HG02623 (cell line): ENCODE measurements around the gene BANP.
"Not testable (repeated sequence)": the region's sequence is repeated elsewhere in the genome, so short reads cannot be mapped to it uniquely, and the experiment has no call there.

ENCODE experiments used
- ATAC-seq: cut with Tn5 transposase; IDR thresholded peaks from one replicate; pipeline ENCODE4 v1.9.1; 2021; ENCODE audit warnings: moderate library complexity; ENCODE audit not compliant: unreplicated experiment

The BANP gene

DNA sequence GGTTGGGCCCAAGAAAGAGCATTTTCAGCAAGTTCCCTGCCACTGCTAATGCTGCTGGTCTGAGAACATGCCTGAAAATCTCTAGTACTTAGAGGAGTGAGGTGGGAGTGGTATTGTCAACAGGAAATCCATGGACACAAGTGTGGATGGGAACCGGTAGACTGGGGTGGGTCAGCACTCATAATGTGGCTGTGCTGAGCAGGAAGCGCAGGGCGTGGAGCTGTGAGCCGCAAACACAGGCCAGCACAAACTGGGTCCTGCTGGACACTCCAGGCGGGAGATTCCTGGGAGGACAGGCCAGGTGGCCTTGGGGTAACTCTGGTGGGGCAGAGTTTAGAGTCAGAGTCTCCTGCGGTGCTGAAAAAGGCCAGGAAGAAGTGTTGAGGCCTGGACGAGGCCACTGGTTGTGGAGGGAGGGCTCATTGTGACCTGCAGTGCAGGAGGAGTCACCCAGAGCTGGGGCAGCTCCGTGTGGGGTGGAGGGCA lies 62.6 kb downstream of the BANP start:
- ATAC-seq: no peak

DNA sequence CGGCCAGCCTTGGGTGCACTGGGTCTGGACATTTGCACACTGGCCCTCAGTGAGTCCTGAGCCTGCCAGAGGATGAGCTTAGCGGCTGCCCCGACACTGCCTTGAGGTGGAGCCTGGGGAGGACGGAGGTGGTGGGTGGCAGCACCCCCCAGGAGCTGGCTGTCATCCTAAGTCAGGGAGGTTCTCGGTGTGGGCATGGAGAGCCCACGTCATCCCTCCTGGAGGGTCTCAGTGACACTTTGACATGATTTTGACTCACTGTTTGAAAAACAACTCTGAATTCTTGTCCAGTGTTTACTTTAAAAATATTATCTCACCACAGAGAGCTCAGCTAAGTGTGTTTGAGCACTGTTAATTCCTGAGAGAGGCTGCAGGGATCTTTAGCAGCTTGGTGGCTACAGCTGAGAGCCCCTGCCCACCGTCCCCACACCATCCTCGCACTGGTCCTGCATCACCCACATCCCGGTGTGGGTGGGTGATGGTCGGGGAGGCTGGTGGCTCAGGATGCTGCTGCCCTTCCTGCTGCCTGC lies 63.1 kb downstream of the BANP start:
- no peak for ATAC-seq

DNA sequence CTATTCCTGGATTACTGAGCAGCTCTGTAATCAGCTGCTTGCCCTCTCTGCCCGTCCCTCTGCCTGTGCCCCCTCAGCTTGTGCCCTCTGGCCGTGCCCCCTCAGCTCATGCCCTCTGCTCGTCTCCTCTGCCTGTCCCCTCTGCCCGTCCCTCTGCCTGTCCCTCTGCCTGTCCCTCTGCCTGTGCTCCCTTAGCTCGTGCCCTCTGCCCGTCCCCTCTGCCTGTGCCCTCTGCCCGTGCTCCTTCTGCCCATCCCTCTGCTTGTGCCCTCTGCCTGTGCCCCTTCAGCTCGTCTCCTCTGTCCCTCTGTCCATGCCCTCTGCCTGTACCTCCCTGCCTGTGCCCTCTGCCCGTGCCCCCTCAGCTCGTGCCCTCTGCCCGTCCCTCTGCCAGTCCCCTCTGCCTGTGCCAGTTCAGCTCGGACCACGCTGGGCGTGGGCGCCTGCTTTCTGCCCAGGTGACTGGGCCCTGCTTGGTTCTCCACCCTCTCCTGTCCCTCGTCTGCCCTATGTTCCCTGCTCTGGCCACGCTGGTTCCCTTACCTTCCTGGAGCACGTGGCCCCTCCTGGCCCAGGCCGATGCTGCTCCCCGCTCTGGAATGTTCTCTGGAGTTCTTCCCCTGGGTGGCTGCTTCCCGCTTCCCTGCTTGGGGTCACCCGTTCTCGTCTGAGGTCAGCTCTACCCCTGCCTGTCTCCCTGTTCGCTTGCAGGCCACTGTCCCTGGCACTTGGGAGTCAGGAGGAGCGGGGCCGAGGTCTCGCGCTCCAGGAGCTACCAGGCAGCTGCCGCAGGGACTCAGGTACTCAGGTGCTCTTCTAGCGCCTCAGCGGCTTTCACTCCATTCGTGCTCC lies 63.9 kb downstream of the BANP start:
- no peak for ATAC-seq

DNA sequence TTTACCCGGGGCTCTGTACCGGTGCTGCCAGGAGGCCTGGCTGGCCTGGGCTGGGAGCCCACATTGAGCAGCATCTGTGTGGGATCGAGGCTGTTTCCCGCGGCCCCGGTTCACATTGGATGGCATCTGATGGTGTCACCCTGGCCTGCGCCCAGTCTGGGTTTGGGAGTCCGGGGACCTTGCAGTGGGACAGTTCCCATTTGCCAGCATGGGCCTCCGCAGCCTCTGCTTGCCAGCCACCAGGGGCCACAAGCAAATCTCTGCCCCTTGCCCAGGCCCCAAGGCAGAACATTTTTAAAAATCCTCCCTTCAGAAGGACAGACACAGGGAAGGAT lies 64.5 kb downstream of the BANP start:
- ATAC-seq: no peak

DNA sequence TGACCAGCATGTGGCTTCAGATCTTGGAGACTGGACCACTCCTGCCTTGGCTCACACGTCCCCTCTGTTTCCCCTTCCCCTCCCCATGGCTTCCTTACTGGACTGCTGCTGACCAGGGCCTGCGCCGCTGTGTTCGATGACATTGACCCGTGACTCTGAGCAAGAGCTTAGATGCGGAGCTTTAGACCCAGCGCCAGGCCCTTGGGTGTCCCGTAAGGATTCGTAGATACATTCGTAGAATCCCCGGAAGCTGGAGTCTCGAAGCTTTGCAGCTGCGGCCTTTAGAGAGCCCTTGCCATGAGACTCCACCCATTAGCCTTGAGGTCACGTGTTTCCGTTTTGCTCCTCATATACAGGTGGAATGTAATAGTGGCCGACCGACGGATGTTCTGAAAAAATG lies 65.2 kb downstream of the BANP start:
- not testable (repeated sequence) for ATAC-seq

DNA sequence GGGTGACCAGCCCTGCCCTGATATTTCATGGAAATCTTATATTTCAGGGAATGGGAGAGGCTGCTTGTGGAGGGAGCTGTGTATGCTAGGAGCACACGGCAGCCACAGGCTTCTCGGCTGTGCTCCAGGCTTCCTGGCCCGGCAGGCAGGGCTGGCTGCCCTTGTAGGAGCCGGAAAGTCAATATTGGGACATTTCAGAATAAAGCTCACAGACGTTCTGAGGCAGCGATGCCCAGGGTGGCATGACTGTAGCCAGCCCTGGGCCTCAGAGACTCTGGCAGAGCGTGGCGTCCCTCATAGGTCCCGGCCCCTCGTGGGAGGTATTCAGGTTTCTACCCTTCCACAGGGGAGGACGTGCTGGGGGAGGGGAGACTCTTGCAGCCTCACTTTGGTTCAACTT lies 65.7 kb downstream of the BANP start:
- no peak for ATAC-seq

DNA sequence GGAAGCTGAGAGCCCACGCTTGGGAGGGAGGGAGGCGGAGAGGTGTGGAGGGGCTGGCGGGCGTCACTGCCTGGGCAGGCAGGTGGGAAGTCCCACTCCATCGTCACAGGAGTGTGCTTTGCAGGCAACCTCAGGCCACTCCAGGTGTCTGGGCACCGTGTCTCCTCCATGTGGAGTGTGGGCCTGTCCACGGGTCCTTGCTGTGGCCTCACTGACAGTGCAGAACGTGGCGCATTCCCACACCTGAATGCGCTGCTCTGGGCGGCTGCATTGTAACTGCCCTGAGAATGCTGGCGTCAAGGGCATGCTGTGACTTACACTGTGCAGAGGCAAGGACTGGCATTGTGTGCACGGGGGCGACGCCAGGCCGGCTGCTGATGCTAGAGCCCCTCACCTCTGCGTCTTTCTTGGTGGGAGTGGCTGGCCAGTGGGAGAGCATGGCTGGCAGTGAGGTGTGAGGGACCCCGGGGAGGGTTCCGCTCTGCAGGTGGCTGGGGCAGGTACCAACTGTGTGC lies 66.4 kb downstream of the BANP start:
- no peak for ATAC-seq

DNA sequence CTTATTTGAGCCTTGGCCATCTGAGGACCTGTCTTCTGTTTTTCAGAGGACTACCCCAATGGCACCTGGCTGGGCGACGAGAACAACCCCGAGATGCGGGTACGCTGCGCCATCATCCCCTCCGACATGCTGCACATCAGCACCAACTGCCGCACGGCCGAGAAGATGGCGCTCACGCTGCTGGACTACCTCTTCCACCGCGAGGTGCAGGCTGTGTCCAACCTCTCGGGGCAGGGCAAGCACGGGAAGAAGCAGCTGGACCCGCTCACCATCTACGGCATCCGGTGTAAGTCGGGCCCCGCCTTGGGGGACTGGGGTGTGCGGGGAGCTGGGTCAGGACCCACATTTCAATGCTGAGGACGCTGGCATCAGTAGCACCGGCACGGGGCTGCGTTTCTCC lies 67.1 kb downstream of the BANP start:
- ATAC-seq: not testable (repeated sequence)

DNA sequence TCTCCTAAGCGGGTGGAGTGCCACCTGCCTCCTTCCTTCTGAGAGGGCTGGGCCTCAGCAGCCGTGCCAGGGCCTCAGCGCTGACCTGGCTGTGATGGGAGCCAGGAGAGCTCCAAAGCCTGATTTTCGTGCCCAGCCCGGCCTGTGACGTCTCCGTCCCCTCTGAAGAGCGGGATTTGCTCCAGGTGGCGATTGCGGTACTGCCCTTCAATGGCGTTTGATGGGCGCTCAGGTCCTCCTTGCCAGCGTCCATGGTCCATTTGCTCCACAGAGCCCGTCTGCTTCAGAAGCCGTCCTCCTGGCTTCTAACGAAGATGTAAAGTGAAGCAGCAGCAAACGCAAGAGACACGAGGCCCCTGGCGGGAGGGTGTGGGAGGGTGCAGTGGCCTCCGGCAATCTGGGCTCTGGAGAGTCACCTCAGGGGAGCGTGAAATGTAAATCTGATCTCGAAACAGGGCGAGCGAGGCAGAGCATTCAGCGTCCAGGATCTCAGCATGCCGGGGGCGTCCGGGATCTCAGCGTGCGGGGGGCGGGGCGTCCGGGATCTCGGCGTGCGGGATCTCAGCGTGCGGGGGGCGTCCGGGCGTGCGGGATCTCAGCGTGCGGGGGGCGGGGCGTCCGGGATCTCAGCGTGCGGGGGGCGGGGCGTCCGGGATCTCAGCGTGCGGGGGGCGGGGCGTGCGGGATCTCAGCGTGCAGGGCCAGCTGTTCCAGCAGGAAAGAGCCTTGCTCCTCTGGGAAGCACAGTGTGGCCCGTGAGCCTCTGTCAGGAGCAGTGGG lies 68.0 kb downstream of the BANP start:
- ATAC-seq: not testable (repeated sequence)

DNA sequence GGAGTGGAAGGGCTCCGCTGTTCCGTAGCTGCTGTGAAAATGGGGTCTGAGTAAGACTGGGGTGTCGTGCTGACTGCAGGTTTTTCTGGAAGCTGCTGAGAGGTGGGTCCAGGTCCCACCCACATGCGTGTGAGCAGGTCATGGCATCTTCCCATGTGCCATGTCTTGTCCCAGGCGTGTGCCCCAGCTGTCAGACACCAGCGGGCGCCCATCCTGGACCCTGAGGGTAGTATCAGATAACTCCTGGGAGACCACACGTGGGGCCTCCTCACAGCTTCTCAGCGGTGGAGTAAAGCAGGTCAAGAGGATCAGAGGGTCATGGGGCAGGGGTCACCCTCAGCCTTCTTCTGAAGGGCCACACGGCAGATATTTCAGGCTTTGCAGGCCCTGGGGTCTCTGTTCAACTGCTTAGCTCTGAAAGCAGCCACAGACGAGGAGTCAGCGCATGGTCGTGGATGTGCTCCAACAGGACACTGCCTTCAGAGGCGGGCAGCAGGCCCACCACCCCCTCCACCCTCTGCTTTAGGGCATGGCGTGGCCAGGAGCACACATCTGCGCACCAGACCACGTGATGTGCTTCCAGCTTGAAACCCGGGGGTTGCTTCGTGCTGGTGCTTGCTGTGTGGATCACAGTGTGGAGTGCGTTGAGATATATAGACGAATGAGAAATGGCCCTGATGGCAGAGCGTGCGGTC lies 68.7 kb downstream of the BANP start:
- no peak for ATAC-seq

DNA sequence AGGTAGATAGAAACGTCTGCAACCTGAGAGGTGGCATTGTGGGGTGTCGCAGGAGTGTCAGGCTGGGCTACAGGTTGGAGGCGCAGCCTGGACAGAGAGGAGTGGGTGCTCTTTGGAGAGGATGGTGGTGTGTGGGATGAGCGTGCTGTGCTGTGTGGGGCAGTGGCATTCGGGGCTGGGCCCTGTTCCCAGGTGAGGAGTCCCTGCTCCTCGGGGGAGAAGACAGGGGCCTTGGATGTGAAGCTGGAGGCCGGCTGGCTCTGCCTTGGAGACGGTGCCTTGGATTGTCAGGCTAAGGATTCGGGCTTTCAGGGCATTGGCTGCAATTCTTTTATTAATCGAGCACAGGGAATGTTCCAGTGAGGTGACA lies 69.3 kb downstream of the BANP start:
- ATAC-seq: no peak

DNA sequence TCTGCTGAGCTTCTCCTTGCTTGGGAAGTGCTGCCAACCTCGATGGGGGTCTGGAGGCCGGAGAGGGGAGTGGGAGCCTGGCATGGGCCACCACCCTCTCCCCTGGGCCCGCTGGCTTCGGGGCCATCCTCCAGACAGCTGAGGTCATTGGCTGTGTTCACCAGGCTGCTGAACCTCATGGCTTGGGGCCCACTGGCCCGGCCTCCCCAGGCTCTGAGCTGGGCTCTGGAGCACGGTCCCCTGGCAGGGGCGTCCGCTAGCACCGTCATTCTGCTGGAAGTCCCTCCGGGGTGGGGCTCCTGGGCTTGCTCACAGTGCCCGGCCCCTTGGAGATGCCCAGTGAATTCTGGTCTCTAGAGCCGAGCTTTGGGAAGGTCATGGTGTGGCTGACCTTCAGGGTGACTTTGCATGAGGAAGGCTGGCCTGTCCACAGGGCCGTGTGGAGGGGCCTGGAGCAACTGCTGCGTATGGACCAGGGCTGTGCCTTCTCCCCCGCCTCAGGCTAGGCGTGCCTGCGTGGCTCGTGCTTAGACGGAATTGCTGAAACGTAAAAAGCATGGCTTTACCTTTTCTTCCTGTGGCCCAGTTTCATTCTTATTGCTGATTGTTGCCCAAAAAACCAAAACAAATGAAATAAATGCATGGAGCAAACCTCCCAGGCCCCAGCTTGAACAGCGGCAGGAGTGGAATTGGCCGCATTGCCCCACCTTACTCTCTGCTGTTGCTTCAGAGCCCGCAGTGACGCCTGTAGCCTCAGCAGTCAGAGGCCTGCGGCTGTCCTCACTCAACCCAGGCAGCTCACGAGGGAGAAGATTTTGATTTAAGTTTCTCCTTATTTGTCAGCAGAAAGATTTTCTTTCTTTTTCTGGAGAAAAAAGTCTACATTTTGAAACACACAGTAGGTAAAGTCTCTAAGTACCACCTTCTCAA lies 70.1 kb downstream of the BANP start:
- not testable (repeated sequence) for ATAC-seq

DNA sequence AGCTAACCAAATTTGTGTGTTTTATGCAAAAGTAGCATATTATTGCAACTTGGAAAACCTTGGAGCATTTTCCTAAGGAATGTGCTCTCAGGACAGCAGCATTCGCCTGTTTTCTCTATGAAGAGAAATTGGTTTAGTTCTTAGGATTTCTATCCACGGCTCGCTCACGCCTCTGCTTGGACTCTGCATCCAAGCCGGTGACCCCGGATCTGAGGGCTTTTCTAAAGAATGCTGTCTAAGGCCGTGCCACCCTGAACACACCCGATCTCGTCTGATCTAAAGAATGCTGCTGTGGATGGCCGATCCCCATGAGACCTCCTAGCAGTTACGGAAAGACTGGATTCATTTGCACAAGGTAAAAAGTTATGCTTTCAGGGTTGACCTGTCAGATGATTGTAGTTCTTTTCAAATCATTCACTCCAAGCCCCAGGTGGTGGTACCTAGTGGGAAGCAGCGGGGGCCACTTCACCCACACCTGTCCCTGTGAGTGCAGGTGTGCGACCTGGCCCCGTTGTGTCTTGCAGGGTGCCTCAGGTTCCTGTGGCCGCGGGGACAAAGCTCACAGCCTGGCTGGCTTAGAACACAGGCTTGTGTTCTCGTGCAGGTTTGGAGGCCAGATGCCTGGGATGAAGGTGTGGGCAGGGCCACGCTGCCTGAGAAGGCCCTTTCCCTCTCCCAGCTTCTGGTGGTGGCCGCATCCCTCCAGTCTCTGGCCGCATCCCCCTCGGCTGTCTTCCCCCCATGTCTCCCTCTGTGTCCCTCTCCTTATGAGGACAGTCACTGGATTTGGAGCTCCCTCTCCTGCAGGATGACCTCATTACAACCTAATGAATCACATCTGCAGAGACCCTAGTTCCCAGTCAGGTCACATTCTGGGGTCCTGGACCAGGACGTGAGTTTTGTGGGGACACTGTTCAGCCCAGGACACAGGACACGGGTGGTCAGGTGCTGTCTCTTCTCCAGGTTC lies 71.1 kb downstream of the BANP start:
- ATAC-seq: no peak

DNA sequence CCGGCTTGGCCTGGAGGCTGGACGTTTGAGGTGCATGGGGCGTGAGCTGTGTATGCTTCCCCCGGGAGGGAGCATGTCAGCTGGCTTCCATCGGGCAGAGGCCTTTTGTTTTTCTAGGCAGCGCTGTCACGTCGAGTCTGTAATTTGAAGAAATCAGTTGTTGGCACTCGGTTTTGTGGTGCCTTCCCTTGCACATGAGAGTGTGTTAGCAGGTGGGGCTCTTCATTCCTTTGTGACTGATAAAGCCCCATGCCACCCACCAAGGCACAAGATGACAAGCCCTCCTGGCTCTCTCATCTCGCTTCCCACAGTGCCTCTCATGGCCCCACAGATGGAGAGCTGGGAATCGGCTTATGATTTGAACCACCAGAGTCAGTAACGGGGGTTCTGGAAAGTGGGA lies 72.1 kb downstream of the BANP start:
- no peak for ATAC-seq

DNA sequence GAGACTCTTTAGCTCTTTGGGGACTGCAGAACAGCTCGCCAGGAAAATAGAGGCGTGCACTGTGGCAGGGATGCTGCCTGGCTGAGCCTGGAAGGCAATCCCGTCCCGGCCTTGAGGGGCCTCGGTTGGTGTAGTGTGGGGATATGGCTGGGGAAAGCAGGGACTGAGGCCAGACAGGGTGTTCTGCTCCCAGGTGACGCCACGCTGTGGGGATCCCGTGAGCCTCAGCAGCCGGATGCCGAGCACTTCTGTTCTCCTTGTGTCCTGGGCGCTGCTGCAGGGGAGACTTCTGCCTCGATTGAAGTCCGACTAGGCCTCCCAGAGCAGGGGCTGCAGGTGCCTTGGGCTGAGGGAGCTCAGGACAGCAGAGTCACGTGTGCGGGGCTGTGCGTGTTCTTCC lies 72.6 kb downstream of the BANP start:
- no peak for ATAC-seq

DNA sequence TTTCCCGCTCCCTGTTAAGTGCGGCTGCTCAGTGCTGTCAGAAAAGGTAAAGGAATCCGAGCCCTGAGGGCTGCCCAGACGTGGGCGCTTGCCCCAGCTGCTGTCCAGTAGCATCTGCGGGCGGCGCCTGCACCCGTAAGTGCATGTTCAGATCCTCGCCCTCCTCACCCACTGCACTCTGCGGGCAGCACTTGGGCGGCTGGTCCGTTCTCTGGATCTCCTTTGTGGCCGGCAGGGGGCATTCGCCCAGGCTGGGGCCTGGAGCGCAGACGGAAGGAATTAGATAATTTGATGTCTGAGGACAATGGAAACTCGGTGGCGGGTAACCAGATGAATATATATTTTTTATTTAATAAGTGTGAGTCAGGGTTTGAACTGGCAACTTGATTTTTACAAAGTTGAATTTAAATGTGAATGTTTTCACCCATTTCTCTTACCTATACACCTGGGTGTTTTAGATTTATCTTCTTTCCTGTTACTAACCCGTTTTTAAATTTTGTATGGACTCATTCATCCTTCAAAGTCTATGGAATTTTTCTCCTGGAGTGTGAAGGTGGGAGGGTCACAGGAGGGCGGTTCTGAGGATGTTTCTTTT lies 73.4 kb downstream of the BANP start:
- not testable (repeated sequence) for ATAC-seq

DNA sequence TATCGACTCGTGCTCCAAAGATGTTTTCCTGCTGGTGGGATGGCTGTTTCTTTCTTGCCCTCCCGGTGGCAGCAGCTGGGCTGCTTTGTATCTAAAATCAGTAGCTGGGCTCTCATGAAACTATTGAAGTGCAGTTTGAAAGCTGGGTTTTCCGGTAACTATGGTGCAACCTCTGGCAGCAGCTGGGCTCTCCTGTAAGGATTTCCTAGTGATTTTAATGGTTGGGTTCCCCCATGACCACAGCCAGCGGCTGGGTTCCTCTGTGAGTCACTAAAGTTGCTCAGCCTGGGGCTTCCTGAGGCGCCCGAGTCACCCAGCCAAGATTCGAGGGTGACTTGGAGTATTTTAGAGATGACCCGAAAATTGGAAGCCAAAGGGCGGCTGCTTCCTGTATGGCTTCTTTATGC lies 73.9 kb downstream of the BANP start:
- not testable (repeated sequence) for ATAC-seq

DNA sequence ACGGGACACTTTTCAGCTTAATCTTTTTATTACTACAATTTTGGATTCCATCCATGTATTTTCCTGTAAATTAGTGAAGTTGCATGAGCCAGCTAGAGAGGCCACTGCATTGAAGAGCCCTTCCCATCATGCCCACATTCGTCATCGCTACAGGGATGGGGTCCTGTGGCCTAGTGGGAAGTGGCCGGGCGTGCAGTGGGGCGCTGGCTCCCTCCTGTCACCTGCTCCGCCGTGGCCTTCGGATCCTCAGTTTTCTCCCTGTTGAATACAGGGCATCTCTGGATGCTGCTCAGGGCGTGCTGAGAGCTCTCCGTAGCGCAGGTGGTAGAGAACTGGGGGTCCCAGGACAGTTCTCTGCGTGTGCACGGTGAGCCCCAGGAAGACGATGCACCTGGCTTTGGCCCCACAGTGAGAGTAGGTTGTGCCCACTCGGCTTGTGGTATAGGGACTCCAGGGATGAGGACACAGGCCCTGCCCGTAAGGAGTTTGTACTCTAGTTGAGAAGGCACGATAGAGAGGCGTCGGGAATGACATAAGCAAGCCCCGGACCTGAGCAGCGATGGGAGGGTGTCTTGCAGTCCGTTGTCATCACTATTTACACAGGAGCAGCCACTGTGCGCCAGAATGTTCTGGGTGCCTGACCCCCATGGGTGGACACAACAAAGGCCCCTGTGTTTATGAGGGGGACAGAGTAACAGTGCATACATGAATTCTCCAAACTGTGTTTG lies 74.8 kb downstream of the BANP start:
- not testable (repeated sequence) for ATAC-seq
